PC-9 (cell line): ENCODE measurements around the gene PLEKHM2.

Source experiments
- CTCF ChIP-seq: fragments of 200-600 bp; sonication (generic); conservative IDR thresholded peaks from 2 replicates; pipeline ENCODE4 v1.6.1; 2017; ENCODE audit warnings: mixed run types, antibody characterized with exemption, mild to moderate bottlenecking, moderate library complexity
- EZH2 ChIP-seq: fragments of 200-600 bp; sonication (generic); IDR thresholded peaks from 2 replicates; pipeline ENCODE4 v1.8.0; 2017; ENCODE audit warnings: antibody characterized with exemption, low read depth

GRCh38 chr1:15709226-15709625 lies 25.1 kb downstream of the PLEKHM2 start:
- TF ChIP-seq CTCF = no peak
- no peak for TF ChIP-seq EZH2
